Neural cell (in vitro differentiated cells): Measurements from ENCODE around the gene SIGLEC10. TPM values are rescaled to one million over a fixed set of nuclear protein-coding genes. Genes with fewer than 3 reads are reported as not detected.

Source experiments
- H2AFZ ChIP-seq: fragments of 200-600, 300-800 bp; sonication (generic), shearing (Covaris generic); 2 replicates; pipeline ENCODE4 v1.6.0; 2014; ENCODE audit warnings: low read depth, mild to moderate bottlenecking, antibody characterized with exemption, low read length, moderate library complexity
- H3F3A ChIP-seq: fragments of 200-600 bp; shearing (Covaris generic); 2 replicates; pipeline ENCODE4 v1.6.1; 2016; ENCODE audit warnings: mild to moderate bottlenecking, moderate library complexity, mixed read lengths, antibody characterized with exemption, low read length; ENCODE audit not compliant: insufficient read depth, poor library complexity, severe bottlenecking
- H3K27ac ChIP-seq: fragments of 200-600, 300-800 bp; sonication (generic), shearing (Covaris generic); 2 replicates; pipeline ENCODE4 v1.5.1; 2014; ENCODE audit warnings: mild to moderate bottlenecking, low read length, moderate library complexity
- H3K27me3 ChIP-seq: fragments of 300-800, 200-600 bp; sonication (generic), shearing (Covaris generic); 2 replicates; pipeline ENCODE4 v1.6.0; 2014; ENCODE audit warnings: mild to moderate bottlenecking, low read depth, low read length, moderate library complexity; ENCODE audit not compliant: insufficient read depth
- H3K36me3 ChIP-seq: fragments of 300-800, 200-600 bp; sonication (generic), shearing (Covaris generic); 2 replicates; pipeline ENCODE4 v1.5.1; 2014; ENCODE audit warnings: mild to moderate bottlenecking, antibody characterized with exemption, low read length, moderate library complexity; ENCODE audit not compliant: insufficient read depth
- H3K4me2 ChIP-seq: fragments of 300-800, 200-600 bp; sonication (generic), shearing (Covaris generic); 2 replicates; pipeline ENCODE4 v1.6.0; 2014; ENCODE audit warnings: mild to moderate bottlenecking, low read length
- H3K4me3 ChIP-seq: fragments of 300-800, 200-600 bp; sonication (generic), shearing (Covaris generic); 2 replicates; pipeline ENCODE4 v1.5.1; 2014; ENCODE audit warnings: mild to moderate bottlenecking, low read length, moderate library complexity
- H3K79me2 ChIP-seq: fragments of 200-600 bp; shearing (Covaris generic); replicated peaks from 2 replicates; pipeline ENCODE4 v1.6.0; 2014; ENCODE audit warnings: mild to moderate bottlenecking, low read length, moderate library complexity; ENCODE audit not compliant: insufficient read depth
- H3K9ac ChIP-seq: fragments of 300-800, 200-600 bp; sonication (generic), shearing (Covaris generic); 2 replicates; pipeline ENCODE4 v1.6.1; 2016; ENCODE audit warnings: mild to moderate bottlenecking, low read length, mixed read lengths
- H3K9me2 ChIP-seq: fragments of 200-600 bp; shearing (Covaris generic); 2 replicates; pipeline ENCODE4 v1.6.1; 2016; ENCODE audit warnings: mild to moderate bottlenecking, low read length, mixed read lengths; ENCODE audit not compliant: insufficient read depth
- H3K9me3 ChIP-seq: fragments of 200-600, 300-800 bp; sonication (generic), shearing (Covaris generic); 2 replicates; pipeline ENCODE4 v1.6.1; 2016; ENCODE audit warnings: mild to moderate bottlenecking, mixed run types, low read length, moderate library complexity, mixed read lengths
- H4K20me1 ChIP-seq: fragments of 200-600 bp; shearing (Covaris generic); 2 replicates; pipeline ENCODE4 v1.6.1; 2016; ENCODE audit warnings: mild to moderate bottlenecking, mixed run types; ENCODE audit not compliant: insufficient read depth
- EP300 ChIP-seq: fragments of 450-650 bp; conservative IDR thresholded peaks from 2 replicates; pipeline ENCODE4 v1.6.1; 2014; ENCODE audit warnings: antibody characterized with exemption, mild to moderate bottlenecking, moderate library complexity; ENCODE audit not compliant: poor library complexity, severe bottlenecking
- EZH2 ChIP-seq: fragments of 200-600, 300-800 bp; shearing (Covaris generic), sonication (generic); IDR thresholded peaks from 2 replicates; pipeline ENCODE4 v1.6.1; 2014; ENCODE audit warnings: antibody characterized with exemption, low read length, borderline replicate concordance, mild to moderate bottlenecking; ENCODE audit not compliant: insufficient read depth, poor library complexity, severe bottlenecking
- MXI1 ChIP-seq: fragments of 450-650 bp; conservative IDR thresholded peaks from 2 replicates; pipeline ENCODE4 v1.6.1; 2014; ENCODE audit warnings: antibody characterized with exemption, mild to moderate bottlenecking; ENCODE audit not compliant: poor library complexity, severe bottlenecking
- POLR2AphosphoS5 ChIP-seq: IDR thresholded peaks from 2 replicates; pipeline ENCODE4 v1.6.1; 2012
- RAD21 ChIP-seq: fragments of 450-650 bp; conservative IDR thresholded peaks from 2 replicates; pipeline ENCODE4 v1.6.1; 2014; ENCODE audit warnings: antibody characterized with exemption, mild to moderate bottlenecking, moderate library complexity
- REST ChIP-seq: IDR thresholded peaks from 2 replicates; pipeline ENCODE4 v1.6.1; 2012; ENCODE audit warnings: borderline replicate concordance
- SMC3 ChIP-seq: fragments of 450-650 bp; conservative IDR thresholded peaks from 2 replicates; pipeline ENCODE4 v1.6.1; 2014; ENCODE audit warnings: antibody characterized with exemption, mild to moderate bottlenecking, moderate library complexity; ENCODE audit not compliant: poor library complexity
- TAF1 ChIP-seq: IDR thresholded peaks from 2 replicates; pipeline ENCODE4 v1.6.1; 2012; ENCODE audit warnings: low read depth
- polyA plus RNA-seq: library from polyadenylated mRNA; depleted of rRNA; stranded (reverse); fragments of >200 nt; gene quantifications from 2 replicates; pipeline ENCODE4 v1.2.3, GENCODE V29; 2014
- TF ChIP-seq, protein P1 (sequence below): fragments of 450-650 bp; IDR thresholded peaks from 2 replicates; pipeline ENCODE4 v1.5.1; 2014; ENCODE audit warnings: antibody characterized with exemption, mild to moderate bottlenecking, moderate library complexity; ENCODE audit not compliant: poor library complexity, severe bottlenecking

The SIGLEC10 gene
- polyA plus RNA-seq, 1 donor from 2014 or later, result not detected

DNA sequence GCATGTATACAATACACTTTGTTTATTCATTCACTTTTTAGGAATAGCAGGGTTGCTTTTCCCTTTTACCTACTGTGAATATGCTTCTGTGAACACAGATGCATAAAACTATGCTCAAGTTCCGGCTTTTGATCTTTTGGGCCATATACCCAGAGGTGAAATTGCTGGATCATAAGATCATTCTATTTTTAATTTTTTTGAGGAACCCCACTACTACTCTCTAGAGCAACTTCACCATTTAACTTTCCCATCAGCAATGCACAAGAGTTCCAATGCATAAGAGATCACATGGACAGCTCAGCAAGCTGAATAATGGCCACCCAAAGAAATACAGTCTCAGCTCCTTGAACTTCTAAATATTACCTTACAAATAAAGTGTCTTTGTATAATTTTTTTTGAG, 17.0 kb upstream of the SIGLEC10 start:
- Histone ChIP-seq H3K36me3 (no peaks in the 10 kb centered on the region), H2AFZ (no peak overlapping the region), H3K27me3 (no peaks in the 10 kb centered on the region), H3K9me3 (no peaks in the 10 kb centered on the region), H3K79me2 (no peaks in the 10 kb centered on the region), H3K9ac (no peak overlapping the region), H3K27ac (no peak overlapping the region), H3K4me2 (no peak overlapping the region), H3K9me2 (no peaks in the 10 kb centered on the region), H3K4me3 (no peak overlapping the region), H4K20me1 (no peaks in the 10 kb centered on the region), H3F3A (no peaks in the 10 kb centered on the region)
- TF ChIP-seq EZH2 (no peak), EP300 (no peak), REST (no peak), MXI1 (no peak), RAD21 (no peak), SMC3 (no peak), POLR2AphosphoS5 (no peak), TAF1 (no peak)
- TF ChIP-seq, protein P1, sequence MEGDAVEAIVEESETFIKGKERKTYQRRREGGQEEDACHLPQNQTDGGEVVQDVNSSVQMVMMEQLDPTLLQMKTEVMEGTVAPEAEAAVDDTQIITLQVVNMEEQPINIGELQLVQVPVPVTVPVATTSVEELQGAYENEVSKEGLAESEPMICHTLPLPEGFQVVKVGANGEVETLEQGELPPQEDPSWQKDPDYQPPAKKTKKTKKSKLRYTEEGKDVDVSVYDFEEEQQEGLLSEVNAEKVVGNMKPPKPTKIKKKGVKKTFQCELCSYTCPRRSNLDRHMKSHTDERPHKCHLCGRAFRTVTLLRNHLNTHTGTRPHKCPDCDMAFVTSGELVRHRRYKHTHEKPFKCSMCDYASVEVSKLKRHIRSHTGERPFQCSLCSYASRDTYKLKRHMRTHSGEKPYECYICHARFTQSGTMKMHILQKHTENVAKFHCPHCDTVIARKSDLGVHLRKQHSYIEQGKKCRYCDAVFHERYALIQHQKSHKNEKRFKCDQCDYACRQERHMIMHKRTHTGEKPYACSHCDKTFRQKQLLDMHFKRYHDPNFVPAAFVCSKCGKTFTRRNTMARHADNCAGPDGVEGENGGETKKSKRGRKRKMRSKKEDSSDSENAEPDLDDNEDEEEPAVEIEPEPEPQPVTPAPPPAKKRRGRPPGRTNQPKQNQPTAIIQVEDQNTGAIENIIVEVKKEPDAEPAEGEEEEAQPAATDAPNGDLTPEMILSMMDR, result no peak

DNA sequence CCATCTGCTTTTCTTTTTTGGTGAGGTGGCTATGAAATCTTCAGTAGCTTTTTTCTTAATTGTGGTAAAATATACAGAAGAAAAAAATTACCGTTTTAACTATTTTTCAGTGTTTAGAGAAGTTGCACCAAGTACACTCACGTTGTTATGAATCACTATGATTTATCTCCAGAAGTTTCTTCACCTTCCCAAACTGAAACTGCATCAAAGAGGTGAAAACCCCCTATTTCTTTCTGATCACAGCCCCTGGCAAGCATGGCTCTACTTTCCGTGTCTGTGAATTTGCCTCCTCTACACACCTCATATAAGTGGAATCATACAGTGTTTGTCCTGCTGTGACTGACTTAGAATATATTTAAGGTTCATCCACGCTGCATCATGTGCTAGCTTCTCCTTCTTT, 15.6 kb upstream of the SIGLEC10 start:
- Histone ChIP-seq H3K27me3 (no peaks in the 10 kb centered on the region), H3K27ac (no peak overlapping the region), H3K4me2 (no peak overlapping the region), H3F3A (no peaks in the 10 kb centered on the region), H2AFZ (no peak overlapping the region), H3K79me2 (no peaks in the 10 kb centered on the region), H3K9me2 (no peaks in the 10 kb centered on the region), H3K9ac (no peak overlapping the region), H3K4me3 (no peak overlapping the region), H3K36me3 (no peaks in the 10 kb centered on the region), H3K9me3 (no peaks in the 10 kb centered on the region), H4K20me1 (no peaks in the 10 kb centered on the region)
- TF ChIP-seq POLR2AphosphoS5 (no peak), RAD21 (no peak), EP300 (no peak), MXI1 (no peak), EZH2 (no peak), REST (no peak), SMC3 (no peak), TAF1 (no peak)
- TF ChIP-seq, protein P1, result no peak
